ENCODE results near the gene ACOX2.
"Not testable (repeated sequence)": the region's sequence is repeated elsewhere in the genome, so short reads cannot be mapped to it uniquely, and the experiment has no call there.

Gene ACOX2

DNA sequence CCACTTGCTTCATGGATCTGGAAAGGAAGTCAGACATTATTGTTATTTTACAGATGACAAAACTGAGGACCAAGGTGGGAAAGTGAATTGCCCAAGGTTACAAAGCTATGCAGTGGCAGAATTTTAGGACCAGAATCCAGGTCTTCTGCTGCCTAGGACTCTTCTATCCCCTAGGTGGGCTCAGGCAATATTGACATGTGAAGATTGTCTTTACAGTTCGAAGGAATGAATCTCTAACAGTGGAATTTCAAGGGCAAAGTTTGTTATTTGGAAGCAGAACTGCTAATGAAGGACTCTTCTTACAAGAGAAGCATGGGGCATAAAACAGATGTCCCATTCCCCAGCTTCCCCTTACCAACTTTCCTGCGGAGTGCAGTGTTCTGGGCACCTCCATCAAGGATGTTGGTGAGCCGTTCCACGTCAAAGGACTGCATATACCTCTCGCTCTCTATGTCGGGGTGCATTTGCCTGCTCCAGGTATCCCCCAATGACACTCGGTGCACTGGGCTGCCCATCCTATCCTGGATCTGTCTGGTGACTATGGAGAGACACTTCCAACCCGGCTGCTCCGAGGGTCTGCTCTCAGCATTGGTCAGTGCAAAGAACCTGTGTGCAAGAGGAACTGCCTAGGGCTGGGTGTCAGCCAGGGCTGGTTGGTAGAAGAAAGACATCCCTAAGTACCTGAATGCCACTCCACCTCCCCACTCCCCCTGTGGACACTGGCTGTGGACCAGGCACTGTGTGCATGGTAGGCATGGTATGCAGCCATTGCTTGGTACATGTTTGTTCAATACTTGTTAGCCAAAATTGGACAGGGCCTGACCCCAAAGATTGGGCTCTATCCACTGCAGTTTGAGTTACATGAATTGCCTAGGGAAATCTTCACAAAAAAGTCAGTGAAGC is 2.1 kb downstream of the ACOX2 start:
- DNase-seq: no peak

GRCh38 chr3:58532794-58533220 is 4.2 kb downstream of the ACOX2 start:
- peak; percentile 13 for DNase-seq

- DNase-seq: no peak
Observed at GRCh38 chr3:58531956-58532355, 5.0 kb downstream of the ACOX2 start.

DNA sequence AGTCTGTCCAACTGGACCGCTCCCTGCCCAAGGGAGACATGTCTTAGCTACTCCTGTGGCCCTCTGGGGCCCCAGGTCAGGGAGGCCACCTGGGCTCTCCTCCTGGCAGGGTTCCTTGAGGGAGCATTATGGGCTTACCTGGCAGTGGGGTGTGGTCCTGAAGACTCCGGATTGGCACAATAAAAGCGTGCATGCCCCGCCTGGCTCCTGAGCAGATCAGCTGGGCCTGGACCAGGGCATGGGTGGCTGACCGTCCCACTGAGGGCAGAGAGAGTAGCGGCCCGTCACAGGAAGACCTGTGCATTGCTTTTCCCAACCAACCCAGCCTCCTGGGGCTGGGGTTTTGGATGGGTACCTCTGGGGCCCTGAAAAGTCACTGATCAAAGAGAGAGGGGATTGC is 5.4 kb downstream of the ACOX2 start:
- DNase-seq: no peak

DNA sequence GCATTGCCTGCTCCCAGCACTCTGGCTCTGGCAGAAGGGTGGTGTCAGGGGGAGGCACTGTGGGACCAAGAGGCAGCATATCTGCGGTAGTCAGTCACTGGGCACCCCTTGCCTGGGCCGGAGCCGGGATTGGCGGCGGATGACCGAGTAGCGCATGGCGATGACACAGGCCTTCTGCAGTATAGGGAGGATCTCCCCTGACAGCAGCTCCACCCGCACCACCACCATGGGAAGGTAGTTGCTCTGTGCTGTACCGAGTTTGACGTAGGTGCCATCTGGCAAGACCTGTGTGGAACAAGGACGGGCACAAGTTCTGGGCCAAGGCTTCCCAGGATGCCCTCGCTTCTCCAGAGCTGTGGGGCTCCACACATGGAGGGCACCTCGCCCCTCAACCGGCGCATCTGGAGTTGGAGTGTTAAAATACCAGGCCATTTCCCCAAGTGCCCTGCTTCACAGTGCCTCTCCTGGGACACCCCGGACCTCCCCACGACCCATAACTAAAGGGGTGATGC is 6.6 kb downstream of the ACOX2 start:
- no peak for DNase-seq

DNA sequence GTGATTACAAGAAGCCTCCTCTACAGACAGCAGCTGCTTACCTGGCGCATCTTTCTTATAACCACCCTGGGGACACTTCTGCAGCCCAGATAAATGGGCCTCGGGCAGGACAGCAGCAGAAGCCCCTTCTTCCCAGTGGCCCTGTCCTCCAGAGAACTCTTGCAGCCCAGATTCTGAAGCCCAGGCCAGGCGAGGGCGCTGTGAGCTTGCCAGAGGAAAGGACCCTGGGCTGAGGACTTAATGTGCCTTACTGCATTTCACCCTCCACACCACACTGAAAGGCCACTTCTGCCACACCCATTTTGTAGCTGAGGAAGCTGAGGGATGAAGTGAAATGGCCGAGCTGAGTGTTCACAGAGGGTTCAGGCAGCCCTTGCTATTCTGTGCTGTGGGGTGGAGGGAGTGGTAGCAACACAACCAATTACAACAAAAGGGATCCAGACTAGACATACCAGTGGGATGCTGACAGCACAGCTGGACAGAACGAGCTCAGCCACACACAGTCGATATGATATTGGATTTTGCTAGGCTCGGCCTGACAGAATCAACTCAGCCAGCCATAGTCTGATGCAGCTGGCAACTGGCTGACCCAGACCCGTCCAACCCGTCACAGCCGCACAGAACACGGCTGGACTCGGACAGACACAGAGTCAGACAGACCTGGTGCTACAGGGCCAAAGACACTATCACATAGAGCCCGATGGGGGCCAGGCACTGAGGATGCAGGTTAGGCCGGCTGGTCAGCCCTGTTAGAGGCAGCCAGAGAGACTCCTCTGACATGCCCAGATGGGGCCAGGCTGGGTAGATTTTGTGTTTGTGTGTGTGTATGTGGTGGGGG is 7.3 kb downstream of the ACOX2 start:
- DNase-seq: peak; percentile 7

- DNase-seq: no peak
Observed at GRCh38 chr3:58528629-58529028, 8.4 kb downstream of the ACOX2 start.

DNA sequence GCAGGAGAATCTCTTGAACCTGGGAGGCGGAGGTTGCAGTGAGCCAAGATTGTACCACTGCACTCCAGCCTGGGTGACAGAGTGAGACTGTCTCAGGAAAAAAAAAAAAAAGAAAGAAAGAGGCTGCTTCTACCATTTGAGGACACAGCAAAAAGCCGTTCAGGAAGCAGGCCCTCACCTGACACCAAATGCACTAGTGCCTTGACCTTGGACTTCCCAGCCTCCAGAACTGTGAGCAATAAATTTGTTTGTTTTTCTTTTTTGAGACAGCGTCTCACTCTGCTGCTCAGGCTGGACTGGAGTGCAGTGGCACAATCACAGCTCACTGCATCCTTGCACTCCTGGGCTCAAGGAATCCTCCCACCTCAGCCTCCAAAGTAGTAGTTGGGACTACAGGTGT is 9.6 kb downstream of the ACOX2 start:
- not testable (repeated sequence) for DNase-seq

GRCh38 chr3:58526515-58526957 is 10.5 kb downstream of the ACOX2 start:
- no peak for DNase-seq

GRCh38 chr3:58524326-58524888 is 12.6 kb downstream of the ACOX2 start:
- no peak for DNase-seq

- DNase-seq: no peak
Observed at GRCh38 chr3:58522759-58523425, 14.1 kb downstream of the ACOX2 start.

- DNase-seq: no peak
Observed at GRCh38 chr3:58521917-58522631, 14.9 kb downstream of the ACOX2 start.

DNA sequence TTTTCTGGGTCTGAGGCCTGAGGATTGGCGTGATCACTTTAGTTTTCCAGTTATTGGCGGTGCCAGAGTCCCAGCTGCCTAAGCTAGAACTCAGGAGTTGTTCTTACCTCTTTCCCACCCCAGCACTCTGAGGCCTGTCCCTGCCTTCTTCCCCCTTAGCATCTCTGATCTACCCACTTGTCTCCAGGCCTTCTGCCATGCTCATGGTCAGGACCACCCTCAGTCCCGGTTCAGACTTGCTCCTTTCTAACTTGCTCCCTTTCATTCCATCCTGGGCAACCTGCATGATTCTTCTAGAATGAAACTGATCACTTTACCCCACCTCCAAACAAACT is 15.7 kb downstream of the ACOX2 start:
- DNase-seq: no peak

- no peak for DNase-seq
Observed at GRCh38 chr3:58520403-58521335, 16.3 kb downstream of the ACOX2 start.

GRCh38 chr3:58519668-58520402 is 17.2 kb downstream of the ACOX2 start:
- no peak for DNase-seq

GRCh38 chr3:58518291-58518789 is 18.6 kb downstream of the ACOX2 start:
- DNase-seq: no peak

DNA sequence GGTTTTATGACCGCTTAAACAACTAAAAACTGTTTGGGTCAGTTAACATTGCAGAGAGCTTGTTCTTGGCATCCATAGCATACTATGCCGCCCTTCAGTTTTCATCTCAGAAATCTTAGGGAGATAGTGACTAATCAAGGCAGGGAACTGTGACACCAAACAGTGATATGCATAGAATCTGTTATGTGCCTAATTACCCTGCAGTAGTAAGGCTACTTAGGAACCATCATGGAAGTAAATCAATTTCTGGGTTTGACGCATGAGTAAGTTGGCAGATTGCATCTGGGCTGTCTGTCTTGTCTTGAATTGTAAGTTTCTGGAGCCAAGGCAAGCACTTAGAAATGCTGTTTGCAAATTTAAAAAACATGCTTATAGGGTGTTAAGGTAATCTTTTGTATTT is 22.6 kb downstream of the ACOX2 start:
- DNase-seq: no peak

DNA sequence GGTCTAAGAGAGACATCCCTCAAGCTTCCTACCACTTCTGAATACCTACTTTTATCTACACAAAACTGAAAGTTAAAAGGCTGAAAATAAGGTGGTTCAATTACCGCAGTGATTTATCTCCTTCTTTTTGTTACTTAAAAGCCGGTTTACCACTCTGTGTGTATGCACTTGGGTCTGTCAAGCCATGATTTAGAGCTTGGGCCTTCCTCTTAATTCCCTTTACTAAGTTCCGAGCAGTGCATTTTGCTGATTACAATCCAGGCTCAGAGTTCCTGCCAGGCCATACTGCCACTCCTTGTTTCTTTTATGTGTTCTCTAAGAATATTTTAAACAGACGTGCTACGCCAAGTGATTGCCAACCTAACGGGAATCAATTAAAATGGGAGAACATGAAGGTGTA is 28.6 kb downstream of the ACOX2 start:
- no peak for DNase-seq

- no peak for DNase-seq
Observed at GRCh38 chr3:58507356-58508078, 29.5 kb downstream of the ACOX2 start.

Data from NCI-H1694 treated with DMSO at 0.1 percent for 48 hours (cell line).